ENCODE results near the gene MDFIC.

MDFIC gene

GRCh38 chr7:114972567-114972966, 50.7 kb downstream of the MDFIC start:
- H3K4me3 ChIP-seq (ENCODE audit: control insufficient read depth, low read depth, low read length) = no peak overlapping the region
- TF ChIP-seq, protein P1, sequence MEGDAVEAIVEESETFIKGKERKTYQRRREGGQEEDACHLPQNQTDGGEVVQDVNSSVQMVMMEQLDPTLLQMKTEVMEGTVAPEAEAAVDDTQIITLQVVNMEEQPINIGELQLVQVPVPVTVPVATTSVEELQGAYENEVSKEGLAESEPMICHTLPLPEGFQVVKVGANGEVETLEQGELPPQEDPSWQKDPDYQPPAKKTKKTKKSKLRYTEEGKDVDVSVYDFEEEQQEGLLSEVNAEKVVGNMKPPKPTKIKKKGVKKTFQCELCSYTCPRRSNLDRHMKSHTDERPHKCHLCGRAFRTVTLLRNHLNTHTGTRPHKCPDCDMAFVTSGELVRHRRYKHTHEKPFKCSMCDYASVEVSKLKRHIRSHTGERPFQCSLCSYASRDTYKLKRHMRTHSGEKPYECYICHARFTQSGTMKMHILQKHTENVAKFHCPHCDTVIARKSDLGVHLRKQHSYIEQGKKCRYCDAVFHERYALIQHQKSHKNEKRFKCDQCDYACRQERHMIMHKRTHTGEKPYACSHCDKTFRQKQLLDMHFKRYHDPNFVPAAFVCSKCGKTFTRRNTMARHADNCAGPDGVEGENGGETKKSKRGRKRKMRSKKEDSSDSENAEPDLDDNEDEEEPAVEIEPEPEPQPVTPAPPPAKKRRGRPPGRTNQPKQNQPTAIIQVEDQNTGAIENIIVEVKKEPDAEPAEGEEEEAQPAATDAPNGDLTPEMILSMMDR (IDR thresholded peaks at IDR 0.05; ENCODE audit: control insufficient read depth, insufficient read depth, low read depth, low read length, missing control alignments) = no peak
- DNase-seq (ENCODE audit: low read depth) = no peak

DNA sequence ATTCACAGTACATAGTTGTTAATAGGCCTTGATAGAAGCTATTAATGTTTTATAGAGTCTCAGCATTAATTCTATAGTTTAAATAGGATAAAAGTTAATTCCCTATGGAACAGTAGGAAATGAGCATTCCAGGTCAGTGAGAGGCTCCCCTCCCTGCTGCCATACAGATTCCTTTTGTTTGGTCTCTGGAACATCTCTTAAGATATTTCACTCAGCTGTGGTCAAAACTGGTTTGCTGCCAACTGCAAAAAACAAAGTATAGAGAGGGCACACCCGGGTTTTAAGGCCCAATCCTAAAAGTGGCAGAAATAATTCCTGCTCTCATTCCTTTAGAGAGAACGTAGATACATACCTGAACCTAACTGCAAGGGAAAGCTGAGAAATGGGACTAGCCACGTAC, 51.3 kb downstream of the MDFIC start:
- no peak overlapping the region for H3K4me3 ChIP-seq (ENCODE audit: control insufficient read depth, low read depth, low read length)
- TF ChIP-seq, protein P1 (IDR thresholded peaks at IDR 0.05; ENCODE audit: control insufficient read depth, insufficient read depth, low read depth, low read length, missing control alignments) = no peak
- DNase-seq (ENCODE audit: low read depth) = no peak

DNA sequence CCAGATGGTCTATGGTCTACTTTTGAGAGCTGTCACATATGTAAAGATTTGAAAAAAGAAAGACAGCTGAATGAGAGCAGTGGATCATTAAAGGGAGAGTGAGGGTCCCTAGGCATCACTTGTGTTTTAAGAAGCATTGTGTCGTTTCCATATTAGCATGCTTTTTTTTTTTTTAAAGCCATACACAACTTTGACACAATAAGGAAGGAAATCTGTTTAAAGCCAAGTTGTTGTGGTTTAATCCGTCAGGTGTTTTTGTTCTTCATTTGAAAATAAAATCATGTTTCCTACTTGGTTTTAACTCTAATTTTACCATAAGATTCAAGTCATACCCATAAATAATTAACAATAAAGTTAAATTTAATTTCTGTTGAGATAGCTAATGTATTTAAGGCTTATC, 53.5 kb downstream of the MDFIC start:
- no peak overlapping the region for H3K4me3 ChIP-seq (ENCODE audit: control insufficient read depth, low read depth, low read length)
- no peak for DNase-seq (ENCODE audit: low read depth)
- TF ChIP-seq, protein P1 (IDR thresholded peaks at IDR 0.05; ENCODE audit: control insufficient read depth, insufficient read depth, low read depth, low read length, missing control alignments) = no peak

- TF ChIP-seq, protein P1 (IDR thresholded peaks at IDR 0.05; ENCODE audit: control insufficient read depth, insufficient read depth, low read depth, low read length, missing control alignments) = no peak
- H3K4me3 ChIP-seq (ENCODE audit: control insufficient read depth, low read depth, low read length) = no peak overlapping the region
- no peak for DNase-seq (ENCODE audit: low read depth)
Observed at GRCh38 chr7:114976666-114977065, 54.8 kb downstream of the MDFIC start.

GRCh38 chr7:114977277-114977676, 55.4 kb downstream of the MDFIC start:
- no peak overlapping the region for H3K4me3 ChIP-seq (ENCODE audit: control insufficient read depth, low read depth, low read length)
- TF ChIP-seq, protein P1 (IDR thresholded peaks at IDR 0.05; ENCODE audit: control insufficient read depth, insufficient read depth, low read depth, low read length, missing control alignments) = no peak
- DNase-seq (ENCODE audit: low read depth) = no peak

DNA sequence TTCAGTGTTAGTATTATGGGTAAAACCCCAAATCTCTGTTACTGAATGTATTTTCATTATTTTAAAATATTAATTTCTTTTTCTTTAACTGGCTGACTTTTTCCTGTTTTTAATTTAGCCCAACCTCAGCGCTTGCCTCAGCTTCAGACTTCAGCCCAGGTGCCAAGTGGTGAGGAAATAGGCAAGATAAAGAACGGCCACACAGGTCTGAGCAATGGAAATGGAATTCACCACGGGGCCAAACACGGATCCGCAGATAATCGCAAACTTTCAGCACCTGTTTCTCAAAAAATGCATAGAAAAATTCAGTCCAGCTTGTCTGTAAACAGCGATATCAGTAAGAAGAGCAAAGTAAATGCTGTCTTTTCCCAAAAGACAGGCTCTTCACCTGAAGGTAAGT, 57.5 kb downstream of the MDFIC start:
- DNase-seq (ENCODE audit: low read depth) = peak; percentile 23
- H3K4me3 ChIP-seq (ENCODE audit: control insufficient read depth, low read depth, low read length) = no peak overlapping the region
- TF ChIP-seq, protein P1 (IDR thresholded peaks at IDR 0.05; ENCODE audit: control insufficient read depth, insufficient read depth, low read depth, low read length, missing control alignments) = no peak
